ENCODE results near the gene DYNC1I1. TPM values are rescaled to one million over a fixed set of nuclear protein-coding genes. Genes with fewer than 3 reads are reported as not detected.

Gene DYNC1I1
- polyA plus RNA-seq, 3 donors = 0.30 to 0.48 (median 0.43) TPM

DNA sequence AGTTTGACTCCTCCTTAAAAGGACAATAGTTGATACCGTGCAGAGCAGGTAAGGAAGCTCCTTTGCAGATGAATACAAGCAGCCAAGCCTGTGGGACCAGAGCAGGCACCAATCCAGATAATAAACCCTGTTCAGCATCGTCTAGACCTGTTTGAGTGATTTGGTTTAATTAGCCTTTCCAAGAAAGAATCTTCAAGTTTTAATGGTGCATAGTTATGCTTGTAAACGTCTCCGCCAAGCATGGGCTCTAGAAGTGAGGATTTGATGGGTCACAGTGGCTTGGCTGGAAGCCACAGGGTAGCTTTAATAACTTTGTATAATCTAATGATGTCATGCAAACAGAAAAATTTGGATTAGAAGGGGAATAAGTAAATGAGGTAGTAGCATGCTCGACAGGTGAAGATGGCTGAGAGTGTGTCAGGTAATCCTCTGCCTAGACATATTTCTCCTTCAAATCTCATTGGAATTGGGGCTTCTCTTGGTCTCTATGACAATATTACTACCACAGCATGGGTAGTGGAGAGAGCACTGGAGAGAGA lies 188.4 kb downstream of the DYNC1I1 start:
- DNase-seq = no peak

DNA sequence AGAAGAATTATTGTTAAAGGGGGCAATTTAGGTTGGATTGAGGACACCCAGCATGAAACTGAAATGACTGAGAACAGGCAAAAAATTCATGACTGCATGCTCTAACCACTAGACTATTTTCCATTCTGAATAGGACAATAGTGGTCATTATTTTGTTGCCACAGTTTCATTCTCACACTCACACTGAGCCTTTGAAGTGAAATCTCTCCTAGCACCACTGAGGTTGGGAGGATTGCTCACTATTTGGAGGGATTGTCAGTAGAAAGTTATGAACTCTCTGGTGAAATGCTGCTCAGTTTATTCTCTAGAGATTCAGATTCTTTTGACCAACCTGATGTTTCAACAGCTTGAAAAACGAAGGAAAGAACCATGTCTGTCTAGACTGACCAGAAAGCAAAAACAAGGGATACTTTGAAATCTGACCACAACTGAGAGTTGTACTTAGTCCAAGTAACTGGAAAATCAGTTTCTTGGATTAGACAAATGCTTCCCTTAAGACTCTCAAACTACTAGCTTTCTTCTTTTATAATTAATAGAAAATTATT lies 191.2 kb downstream of the DYNC1I1 start:
- no peak for DNase-seq

DNA sequence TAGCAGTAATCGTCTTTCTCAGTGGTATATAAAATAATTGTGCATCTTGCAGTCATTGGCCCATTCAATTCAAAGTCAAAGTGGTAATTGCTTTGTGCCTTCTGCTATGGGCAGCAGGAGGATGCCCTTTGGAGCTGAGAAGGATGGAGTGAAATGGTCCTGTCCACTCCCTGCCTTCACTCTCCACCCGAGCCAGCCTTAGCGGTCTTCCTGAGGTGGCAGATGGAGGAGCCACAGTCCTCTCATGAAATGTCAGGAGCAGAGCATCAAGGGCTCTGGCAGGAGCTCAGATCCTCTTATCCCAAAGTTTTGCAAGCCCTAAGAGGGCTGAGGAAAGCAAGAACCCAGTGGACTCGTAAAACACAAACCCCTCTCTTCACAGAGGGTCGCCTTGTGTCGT lies 199.4 kb downstream of the DYNC1I1 start:
- no peak for DNase-seq

DNA sequence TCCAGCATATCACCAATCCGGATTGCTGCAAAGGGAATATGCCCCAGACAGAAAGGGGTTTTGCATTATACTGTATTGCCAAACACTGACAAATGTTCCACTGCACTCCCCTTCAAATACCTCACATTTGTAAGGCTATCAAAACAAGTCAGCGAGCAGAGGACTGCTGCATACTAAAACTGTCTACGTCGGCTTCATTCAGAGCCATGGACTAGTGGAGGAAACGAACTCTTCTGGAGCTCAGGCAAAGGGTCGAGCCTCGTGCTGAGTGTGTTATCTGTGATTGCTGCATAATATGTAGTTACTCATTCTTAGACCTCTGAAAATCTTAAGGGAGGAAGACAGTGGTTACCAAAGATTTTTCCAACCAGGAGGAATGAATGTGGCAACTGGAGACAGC lies 200.2 kb downstream of the DYNC1I1 start:
- DNase-seq = no peak

DNA sequence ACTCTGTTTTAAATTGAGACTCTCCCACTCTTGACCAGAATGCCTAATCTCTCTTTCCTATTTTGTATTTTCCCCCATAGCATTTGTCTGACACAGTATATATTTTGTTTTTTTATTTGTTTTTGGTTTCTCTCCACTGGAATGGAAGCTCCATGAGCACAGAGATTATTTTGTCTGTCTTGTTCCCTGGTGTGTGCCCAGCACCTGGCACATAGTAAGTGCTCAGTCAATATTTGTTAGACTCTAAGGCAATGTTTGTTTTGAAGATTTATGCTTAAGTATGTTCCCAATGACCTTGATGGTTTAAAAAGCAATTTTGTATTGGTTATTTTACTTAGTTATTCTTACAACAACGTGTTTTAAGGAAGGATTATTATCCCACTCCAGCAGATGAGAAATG lies 201.8 kb downstream of the DYNC1I1 start:
- no peak for DNase-seq

DNA sequence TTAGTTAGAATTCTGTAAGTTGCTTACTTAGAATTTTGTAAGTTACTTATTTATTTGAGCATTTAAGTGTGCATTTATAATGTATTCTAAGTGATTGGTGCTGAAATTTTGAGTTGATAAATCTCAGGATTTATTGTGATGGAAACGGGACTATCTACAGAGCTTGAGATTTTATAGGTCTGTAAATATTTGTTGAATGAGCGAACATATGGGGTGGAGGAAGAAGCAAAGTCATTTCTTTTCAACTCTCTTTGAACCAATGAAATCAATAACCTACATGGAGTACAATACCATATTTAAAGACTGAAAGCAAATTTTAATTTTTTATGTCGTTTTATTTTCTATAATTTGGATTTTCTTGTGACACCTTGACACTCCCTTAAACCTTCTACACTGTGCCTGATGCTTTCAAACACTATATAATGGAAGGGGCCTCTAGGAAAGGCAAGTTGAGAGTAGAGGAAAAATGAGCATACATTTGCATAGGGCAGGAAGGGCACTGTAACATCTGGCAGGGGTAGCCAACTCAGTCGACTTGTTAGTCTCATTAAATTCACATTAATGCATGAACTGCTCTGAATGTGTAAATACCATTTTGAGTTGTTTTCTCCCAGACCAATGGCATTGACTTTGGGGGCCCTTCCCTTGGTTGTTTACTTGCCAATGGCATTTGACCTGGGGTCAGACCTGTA lies 204.2 kb downstream of the DYNC1I1 start:
- no peak for DNase-seq

DNA sequence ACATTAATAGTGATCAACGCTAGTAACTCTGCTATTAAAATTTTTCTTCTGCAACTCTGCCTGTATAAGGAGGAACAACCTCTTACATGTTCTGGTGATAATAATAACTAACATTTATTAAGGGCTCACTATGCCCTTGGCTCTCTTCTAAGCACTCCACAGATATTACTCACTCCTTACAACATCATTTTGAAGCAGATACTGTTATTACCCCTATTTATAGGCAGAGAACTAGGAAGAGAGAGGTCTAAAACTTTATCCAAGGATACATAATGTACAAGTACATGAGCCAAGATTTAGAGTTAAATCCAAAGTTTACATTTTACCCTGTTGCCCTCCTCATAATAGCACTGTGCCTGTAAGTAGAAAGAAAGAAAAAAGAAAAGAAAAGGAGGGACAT lies 205.6 kb downstream of the DYNC1I1 start:
- no peak for DNase-seq

DNA sequence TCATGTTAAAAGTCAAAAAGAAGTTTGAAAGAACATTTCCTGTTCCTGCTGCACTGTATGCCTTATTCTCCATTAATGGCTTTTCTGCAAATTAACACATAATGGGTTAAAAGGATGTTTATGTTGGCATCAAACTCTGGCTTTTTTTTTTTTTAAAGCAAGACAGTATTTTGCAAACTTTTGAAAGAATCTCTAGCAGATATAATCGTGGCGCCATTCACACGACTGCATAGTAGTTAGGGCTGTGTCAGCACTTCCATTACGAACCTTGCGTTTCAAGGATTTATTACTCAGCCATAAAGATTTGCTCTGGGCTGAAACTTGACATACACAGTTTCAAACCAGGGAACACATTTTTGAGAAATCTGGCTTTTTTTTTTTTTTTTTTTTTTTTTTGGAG lies 207.8 kb downstream of the DYNC1I1 start:
- DNase-seq = peak; percentile 38

DNA sequence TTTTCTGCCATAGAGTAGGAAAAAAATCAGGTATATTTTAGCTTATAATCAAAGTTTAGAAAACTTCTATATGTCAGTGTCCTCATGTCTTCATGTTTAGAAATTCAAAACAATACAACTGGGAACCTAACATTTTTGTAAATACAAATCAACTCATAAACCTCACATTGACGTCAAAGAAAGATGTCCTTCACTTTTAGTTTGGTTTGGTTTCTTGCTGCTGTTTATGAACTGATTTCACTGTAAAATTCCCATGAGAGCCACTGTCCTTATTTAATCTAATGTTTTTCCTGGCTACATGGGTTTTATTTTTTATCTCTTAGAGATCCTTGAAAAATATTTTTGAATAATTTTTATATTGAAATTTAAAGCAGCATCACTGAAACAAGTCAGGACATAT lies 208.4 kb downstream of the DYNC1I1 start:
- DNase-seq = no peak

DNA sequence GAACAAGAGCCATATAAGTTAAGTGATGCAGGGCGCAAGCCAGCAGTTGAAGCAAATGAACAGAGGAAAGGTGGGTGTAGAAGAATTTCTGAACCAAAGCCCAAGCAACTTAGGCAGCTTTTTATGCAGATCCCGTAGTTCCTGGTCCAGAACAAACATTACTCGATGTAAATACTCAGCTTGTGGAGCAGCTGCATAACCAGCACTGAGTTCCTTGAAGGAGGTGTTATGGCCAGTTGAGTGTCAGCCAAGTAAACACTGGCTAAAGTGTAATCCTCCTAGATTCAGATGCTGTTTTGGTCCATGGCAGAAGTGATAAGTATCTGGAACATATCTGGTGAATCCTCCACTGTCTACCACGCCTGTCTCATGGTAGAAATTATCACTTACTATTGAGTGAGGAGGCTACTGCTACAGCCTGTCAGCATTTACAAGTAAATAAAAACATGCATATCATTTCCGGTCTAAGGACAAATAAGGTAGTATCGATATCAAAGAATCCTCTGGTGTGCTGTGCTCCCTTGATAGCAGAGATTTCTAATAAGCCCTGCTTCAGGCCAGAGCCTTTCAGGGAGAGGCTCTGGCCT lies 213.9 kb downstream of the DYNC1I1 start:
- peak; percentile 17 for DNase-seq

DNA sequence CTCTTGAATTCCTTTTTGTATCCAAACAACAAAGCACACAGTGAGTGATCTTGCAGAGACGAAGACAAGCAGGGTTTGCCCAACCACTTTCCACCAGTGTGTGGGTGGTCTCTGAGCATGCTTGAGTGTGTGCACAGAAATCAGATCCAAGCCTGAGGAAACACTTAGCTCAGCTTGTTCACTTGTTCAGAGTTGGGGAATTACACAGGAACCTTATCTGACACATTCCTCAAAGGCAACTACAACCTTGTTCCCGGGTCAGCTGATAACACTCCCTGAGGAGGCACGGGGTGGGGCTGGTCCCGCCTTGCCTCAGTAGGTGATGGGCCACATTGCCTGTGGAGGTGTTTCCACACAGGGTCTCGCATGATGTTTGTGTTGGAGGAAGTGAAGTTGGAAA lies 216.9 kb downstream of the DYNC1I1 start:
- no peak for DNase-seq

DNA sequence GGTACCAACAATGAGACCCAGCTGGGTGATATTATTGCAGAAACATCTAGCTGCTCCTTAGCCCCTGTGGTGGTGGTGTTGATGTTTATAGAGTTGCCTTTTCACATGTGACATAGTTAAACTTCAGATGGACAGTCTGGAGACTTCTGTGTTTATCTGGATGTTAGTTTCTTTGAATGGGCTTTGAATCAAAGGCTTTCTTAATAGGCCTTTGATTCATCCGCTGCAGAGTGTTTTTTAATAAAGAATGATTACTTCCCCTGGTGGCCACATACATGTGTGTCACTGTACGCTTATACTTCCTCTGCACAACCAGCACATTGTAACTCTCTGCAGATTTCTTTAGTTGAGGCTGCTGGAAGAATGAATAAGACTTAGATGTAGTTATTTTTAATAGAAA lies 221.0 kb downstream of the DYNC1I1 start:
- DNase-seq = no peak

DNA sequence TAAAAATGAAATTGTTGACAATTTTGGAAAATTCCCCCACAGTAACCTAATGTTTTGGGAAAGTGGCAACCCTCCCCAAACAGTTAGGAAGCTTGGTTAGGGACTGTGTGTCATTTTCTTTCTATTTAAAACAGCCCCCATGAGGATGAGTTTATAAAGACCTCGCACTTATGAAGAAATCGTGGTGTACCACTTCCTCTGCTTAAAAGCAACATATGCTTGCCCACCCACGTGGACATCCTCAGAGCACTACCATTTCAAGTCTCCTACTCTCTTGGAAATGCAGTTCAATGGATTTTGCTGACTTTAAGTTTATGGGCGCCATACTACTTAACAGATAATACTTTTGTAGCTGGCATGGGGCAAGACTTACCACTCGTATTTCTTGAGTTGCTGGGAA lies 223.8 kb downstream of the DYNC1I1 start:
- no peak for DNase-seq

DNA sequence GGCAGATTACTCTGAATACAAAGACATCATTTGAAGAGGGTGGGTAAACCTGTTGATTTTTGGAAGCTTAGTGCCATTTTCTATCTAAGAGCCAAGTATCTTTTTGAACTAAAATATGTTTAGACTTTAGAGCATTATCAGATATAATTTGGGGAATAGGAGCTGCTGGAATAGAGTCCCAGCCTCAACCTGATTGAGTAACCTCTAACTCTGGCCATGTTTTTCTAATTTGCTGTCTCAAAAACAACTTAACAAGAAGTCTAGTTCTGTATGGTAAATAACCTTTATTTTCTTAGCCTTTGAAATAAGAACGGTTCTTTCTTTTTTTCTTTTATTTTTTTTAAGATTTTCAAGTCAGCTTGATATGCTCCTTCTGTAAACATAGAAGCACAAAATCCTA lies 224.5 kb downstream of the DYNC1I1 start:
- DNase-seq = no peak

DNA sequence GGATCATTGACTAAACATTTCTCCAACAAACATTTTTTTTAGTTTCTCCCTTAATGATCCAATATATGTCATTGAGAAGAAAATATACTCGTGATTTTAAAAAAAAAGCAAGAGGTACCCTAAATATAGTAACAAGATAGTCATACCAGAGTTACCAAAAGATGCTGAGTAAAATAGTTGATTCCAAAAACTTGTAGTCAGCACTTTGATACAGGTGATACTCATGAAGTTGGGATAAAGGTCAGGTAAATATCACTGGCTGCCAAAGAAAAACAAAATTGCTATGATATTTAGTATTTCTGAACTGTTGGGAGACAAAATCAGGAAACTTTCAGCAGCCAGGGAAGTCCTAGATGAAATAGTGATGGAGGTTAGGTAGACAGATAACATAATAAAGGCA lies 225.3 kb downstream of the DYNC1I1 start:
- no peak for DNase-seq

DNA sequence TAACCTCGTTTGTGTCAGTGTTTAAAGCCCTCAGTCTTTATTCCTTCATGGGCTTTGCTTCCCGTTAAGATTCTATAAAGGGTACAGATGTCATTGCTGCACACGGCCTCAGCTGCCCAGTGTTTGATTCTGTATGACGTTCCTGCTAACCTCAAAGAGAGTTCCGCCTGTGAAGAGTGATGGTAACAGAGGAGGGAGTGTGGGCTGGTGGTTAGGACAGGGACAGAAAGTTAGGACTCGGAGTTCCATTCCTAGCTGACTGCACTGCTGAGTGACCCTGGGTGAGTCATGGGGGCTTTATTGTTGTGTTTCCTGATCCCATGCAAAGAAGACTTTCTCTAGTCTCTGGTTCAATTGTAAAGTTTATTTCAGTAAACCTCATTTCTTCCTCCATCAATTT lies 227.1 kb downstream of the DYNC1I1 start:
- DNase-seq = no peak

DNA sequence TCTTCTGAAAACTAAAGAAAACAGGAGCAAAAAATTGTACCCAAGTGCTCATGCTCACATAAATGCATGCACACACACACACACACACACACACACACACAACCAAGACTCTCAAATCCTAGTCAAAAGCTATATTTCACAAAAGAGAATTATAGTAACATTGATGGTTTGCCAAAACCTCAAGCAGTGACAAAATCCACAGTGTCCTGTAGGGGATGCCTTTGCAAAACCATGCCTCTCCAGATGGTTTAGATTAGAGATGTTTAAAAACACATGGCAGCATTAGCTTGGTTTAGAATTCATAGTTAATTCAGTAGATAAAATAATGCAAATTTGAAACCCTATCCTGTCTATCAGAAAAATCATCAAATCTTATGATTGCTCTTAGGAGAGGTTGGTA lies 232.2 kb downstream of the DYNC1I1 start:
- no peak for DNase-seq

DNA sequence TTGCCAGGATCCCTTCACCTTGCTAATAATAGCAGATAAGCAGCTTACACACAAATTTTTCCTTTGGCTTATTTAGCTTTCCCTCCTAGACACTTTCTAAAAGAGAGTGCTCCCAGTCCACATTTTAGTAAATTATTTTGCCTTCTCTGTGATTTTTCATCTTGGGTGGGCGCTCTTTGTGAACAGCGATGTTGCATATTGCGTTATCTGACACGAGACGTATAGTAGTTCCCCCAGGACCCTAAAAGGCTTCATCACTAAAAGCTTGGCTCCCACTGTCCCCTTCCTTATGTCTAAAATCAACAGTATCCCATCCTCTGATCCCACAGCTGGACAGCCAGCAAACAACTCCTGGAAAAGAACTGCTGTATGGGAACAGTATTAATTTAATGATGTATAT lies 232.9 kb downstream of the DYNC1I1 start:
- DNase-seq = no peak

DNA sequence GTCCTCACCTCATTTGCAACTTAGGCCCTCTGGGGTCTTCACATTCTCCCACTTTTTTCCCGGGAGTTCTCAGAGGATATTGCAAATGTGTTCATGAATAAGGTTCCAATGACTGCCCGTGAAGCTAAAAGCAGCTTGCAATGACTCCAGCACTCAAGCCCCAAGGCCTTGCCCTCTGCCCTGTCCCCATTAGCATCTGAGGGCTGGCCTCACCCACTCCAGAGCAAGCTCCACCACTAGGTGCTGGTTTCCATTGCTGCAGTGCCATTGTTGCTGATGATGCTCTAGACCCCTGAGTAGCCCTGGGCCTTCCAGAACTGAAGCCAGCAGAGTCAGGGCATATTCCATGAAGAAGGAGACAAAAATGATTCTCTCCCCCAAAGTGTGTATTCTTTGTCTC lies 236.8 kb downstream of the DYNC1I1 start:
- no peak for DNase-seq

DNA sequence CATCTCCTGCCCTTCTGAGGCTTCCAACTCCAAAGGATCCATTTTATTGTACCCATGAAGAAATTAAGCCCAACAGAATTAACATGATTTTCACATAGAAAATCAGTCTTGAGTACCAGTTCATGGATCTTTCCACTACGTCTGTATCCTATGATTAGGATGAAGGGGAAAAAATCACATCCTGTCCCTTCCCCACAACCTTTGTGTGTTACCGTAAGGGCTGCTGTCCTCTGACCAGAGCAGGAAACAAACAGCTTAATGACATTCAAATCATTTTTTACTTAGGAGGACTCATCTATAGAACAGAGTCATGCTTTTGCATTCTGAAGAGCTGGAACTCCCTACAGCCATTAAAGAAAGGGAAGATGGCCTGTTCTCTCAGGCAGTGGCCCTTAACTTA lies 241.5 kb downstream of the DYNC1I1 start:
- DNase-seq = no peak

DNA sequence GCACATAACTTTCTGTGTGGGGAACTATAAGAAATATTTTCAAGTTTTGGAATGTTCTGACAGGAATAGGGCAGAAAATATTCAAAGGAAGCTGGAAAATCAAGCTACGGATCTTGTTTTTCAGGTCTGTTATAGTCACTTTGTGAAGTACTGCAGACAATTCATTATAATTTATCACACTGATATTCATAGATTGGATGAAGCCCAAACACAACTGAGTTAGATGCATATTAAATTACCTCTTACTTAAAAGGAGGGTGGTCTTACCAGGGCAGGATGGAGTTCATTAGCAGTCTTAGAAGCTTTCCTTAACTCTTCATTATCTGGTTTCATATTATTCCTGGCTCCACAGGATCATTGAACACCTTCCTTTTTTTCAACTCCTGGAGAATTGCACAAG lies 242.3 kb downstream of the DYNC1I1 start:
- no peak for DNase-seq

DNA sequence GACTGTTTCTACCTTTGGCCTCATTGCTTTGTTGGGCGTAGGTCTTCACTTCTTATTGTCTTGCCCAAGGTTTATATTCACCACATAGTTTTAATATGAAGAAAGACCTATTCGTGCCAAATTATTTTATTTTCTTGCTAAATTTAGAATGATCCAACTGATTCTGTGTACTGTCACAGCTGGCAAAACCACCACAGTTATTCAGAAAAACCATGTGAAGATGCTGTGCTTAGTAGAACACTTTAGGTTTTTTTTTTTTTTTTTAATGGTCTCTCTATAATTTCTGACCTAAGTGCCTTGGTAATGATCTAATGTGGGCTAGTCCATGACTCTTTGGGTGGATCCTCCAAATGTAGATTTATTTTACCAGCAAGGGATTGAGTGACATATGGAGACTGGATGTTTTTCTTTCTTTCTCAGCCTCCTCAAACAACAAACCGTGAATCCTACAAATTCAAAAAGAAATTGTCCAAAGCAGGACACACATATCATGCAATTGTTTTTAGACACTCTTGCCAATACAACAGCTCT lies 243.8 kb downstream of the DYNC1I1 start:
- DNase-seq = no peak

DNA sequence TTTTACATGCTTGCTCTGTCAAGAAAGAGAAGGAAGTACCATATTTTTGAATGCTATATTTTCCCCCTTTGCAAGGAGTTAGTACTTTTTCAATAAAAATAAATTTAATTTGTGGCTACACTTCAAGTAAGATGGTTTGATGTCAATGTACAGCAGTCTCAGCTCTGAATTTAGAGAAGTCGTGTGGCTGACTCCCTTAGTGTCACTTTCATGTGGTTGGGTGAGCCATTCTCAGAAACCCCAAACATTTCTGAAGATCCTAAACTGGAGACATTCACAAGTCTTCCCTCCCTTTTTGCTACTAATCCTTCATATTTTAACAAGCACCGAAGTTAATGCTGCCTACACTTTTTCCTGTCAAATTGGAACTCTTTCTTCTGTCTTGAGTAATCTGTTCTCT lies 244.4 kb downstream of the DYNC1I1 start:
- DNase-seq = no peak

Measured in renal pelvis (tissue), 4 donors.